GM12865 (cell line): Measurements from ENCODE around the gene ITGB7.

Source experiments
- DNase-seq: peaks from one replicate; pipeline ENCODE4 v3.0.0; 2010; ENCODE audit warnings: low read depth
- H3K4me3 ChIP-seq: 2 replicates; pipeline ENCODE4 v1.5.1; 2011; ENCODE audit warnings: mild to moderate bottlenecking, low read depth, low read length, control low read depth
- CTCF ChIP-seq: IDR thresholded peaks from 2 replicates; pipeline ENCODE4 v1.5.1; 2011; ENCODE audit warnings: low read length, control low read depth, low read depth, inconsistent platforms; ENCODE audit not compliant: insufficient read depth; ENCODE audit errors: missing control alignments

ITGB7 gene

GRCh38 chr12:53230108-53230845 lies 23.2 kb upstream of the ITGB7 start:
- no peak for TF ChIP-seq CTCF

GRCh38 chr12:53229454-53229853 lies 22.4 kb upstream of the ITGB7 start:
- no peak for DNase-seq
- TF ChIP-seq CTCF: no peak
- no peak overlapping the region for H3K4me3 ChIP-seq

More at GRCh38 chr12:53230108-53230845, 23.2 kb upstream of the ITGB7 start:
- no peak overlapping the region for H3K4me3 ChIP-seq
- DNase-seq: no peak

GRCh38 chr12:53227836-53228235 lies 20.8 kb upstream of the ITGB7 start:
- DNase-seq: no peak
- H3K4me3 ChIP-seq: no peak overlapping the region
- no peak for TF ChIP-seq CTCF

DNA sequence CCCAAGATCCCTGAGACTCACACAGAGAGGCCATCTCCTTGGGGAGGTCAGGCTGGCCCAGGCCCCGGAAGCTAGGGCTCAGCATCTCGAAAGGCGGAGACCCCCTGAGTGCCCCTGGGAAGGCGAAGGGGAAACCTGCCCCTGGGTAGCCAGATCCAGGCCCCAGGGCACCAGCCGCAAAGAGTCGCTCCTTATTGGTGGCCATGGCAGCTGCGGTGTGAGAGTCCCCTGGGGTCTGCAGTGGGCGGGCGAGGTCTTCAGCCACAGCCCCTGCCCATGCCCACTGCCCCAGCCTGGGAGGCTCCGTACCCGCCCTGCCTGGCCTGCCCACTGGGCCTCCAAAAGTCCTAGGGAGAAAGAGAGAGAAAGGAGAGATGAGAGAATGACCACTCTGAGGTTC lies 20.3 kb upstream of the ITGB7 start:
- no peak for TF ChIP-seq CTCF
- DNase-seq: no peak
- H3K4me3 ChIP-seq: no peak overlapping the region

GRCh38 chr12:53226815-53227214 lies 19.8 kb upstream of the ITGB7 start:
- no peak for TF ChIP-seq CTCF
- H3K4me3 ChIP-seq: no peak overlapping the region
- no peak for DNase-seq

GRCh38 chr12:53225635-53226424 lies 18.8 kb upstream of the ITGB7 start:
- no peak for DNase-seq
- H3K4me3 ChIP-seq: no peak overlapping the region
- no peak for TF ChIP-seq CTCF
